Smooth muscle cell (in vitro differentiated cells): ENCODE data around the gene PHF23. TPM values are rescaled to one million over a fixed set of nuclear protein-coding genes. Genes with fewer than 3 reads are reported as not detected.

Experiments
- DNase-seq: peaks from one replicate; lab custom pipeline; 2025; ENCODE audit not compliant: unreplicated experiment; lab: John Stamatoyannopoulos, UW
- H2AFZ ChIP-seq: fragments of 200-600 bp; sonication (generic); 2 replicates; pipeline ENCODE4 v1.6.0; 2016; ENCODE audit warnings: antibody characterized with exemption, low read depth, mild to moderate bottlenecking
- H3F3A ChIP-seq: fragments of 200-600 bp; sonication (generic); 2 replicates; pipeline ENCODE4 v1.6.0; 2017; ENCODE audit warnings: antibody characterized with exemption, low read depth
- H3K27ac ChIP-seq: fragments of 200-600 bp; sonication (generic); 2 replicates; pipeline ENCODE4 v1.5.1; 2016; ENCODE audit warnings: low read depth, mild to moderate bottlenecking
- H3K27me3 ChIP-seq: fragments of 200-600 bp; sonication (generic); 2 replicates; pipeline ENCODE4 v1.6.1; 2016; ENCODE audit warnings: low read depth, mild to moderate bottlenecking
- H3K36me3 ChIP-seq: fragments of 200-600 bp; sonication (generic); 2 replicates; pipeline ENCODE4 v1.5.1; 2016; ENCODE audit warnings: low read depth
- H3K4me1 ChIP-seq: fragments of 200-600 bp; sonication (generic); 2 replicates; pipeline ENCODE4 v1.5.1; 2016; ENCODE audit warnings: low read depth
- H3K4me2 ChIP-seq: fragments of 200-600 bp; sonication (generic); 2 replicates; pipeline ENCODE4 v1.6.0; 2016; ENCODE audit warnings: mild to moderate bottlenecking
- H3K4me3 ChIP-seq: fragments of 200-600 bp; sonication (generic); 2 replicates; pipeline ENCODE4 v1.5.1; 2016; ENCODE audit warnings: mild to moderate bottlenecking
- H3K79me2 ChIP-seq: fragments of 200-600 bp; sonication (generic); 2 replicates; pipeline ENCODE4 v1.6.0; 2016; ENCODE audit warnings: low read depth, mild to moderate bottlenecking
- H3K9ac ChIP-seq: fragments of 200-600 bp; sonication (generic); 2 replicates; pipeline ENCODE4 v1.6.0; 2016; ENCODE audit warnings: low read depth
- H3K9me3 ChIP-seq: fragments of 200-600 bp; sonication (generic); replicated peaks from 2 replicates; pipeline ENCODE4 v1.5.1; 2016; ENCODE audit warnings: low read depth
- H4K20me1 ChIP-seq: fragments of 200-600 bp; sonication (generic); 2 replicates; pipeline ENCODE4 v1.6.0; 2016; ENCODE audit warnings: low read depth
- WGBS: methylation state at CpG from one replicate; pipeline ENCODE4 v1.1.7; 2016; ENCODE audit warnings: low lambda C conversion rate; 5-methylcytosine and 5-hydroxymethylcytosine counted together
- polyA plus RNA-seq: library from polyadenylated mRNA; unstranded; fragments of >200 nt; fragmentation: Nextera tagmentation; extraction: Ambion mirVana; gene quantifications from 2 replicates; pipeline ENCODE4 v1.2.1, GENCODE V29; 2016
- total RNA-seq: library from RNA; depleted of rRNA; stranded (reverse); fragments of >200 nt; gene quantifications from 2 replicates; pipeline ENCODE4 v1.2.3, GENCODE V29; 2014
- TF ChIP-seq, protein P1 (sequence below): fragments of 200-600 bp; sonication (generic); IDR thresholded peaks from 2 replicates; pipeline ENCODE4 v1.5.1; 2017; ENCODE audit warnings: borderline replicate concordance, mild to moderate bottlenecking, antibody characterized with exemption; ENCODE audit not compliant: insufficient read depth, poor library complexity, severe bottlenecking

Gene PHF23
- total and polyA plus RNA-seq, 2 experiments from 2014 or later: 33.8 to 48.5 TPM

DNA sequence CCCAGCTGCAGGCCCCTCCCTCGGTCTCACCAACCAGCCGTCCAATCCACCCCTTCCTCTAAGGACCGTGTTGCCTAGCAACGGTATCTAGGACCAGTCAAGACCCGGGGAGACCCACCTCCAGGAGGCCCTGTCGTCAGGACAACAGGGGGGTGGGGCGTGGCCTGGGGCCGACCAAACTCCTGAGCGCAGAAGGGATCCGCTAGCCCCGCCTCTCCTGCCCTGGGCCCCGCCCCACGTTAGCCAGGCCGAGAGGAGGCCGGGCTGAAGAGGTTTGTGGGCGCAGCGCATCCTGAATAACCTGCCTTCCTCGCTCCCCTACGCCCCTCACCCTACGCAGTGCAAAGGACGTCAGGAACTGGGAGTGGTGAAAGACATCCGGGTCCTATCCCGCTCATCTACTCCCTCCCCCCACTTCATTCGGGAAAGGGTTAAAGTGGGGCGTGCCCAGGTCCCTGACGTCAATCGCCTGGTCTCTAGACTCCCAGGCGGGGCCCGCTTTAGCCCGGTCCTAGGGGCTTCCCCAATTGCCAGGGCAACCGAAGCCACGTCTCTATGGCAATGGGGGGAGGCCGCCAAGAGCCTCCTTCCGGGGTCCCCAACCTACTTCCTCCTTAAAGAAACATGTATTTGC lies 34.3 kb downstream of the PHF23 start:
- H3K9me3 ChIP-seq: no peaks in the 10 kb centered on the region
- 4% methylated on average over 34 of the region's 34 CpGs for WGBS
- peak overlapping the region; percentile 58 for H3K9ac ChIP-seq
- H4K20me1 ChIP-seq: peaks cover 48% of the 10 kb centered on the region
- no peaks in the 10 kb centered on the region for H3K36me3 ChIP-seq
- TF ChIP-seq, protein P1, sequence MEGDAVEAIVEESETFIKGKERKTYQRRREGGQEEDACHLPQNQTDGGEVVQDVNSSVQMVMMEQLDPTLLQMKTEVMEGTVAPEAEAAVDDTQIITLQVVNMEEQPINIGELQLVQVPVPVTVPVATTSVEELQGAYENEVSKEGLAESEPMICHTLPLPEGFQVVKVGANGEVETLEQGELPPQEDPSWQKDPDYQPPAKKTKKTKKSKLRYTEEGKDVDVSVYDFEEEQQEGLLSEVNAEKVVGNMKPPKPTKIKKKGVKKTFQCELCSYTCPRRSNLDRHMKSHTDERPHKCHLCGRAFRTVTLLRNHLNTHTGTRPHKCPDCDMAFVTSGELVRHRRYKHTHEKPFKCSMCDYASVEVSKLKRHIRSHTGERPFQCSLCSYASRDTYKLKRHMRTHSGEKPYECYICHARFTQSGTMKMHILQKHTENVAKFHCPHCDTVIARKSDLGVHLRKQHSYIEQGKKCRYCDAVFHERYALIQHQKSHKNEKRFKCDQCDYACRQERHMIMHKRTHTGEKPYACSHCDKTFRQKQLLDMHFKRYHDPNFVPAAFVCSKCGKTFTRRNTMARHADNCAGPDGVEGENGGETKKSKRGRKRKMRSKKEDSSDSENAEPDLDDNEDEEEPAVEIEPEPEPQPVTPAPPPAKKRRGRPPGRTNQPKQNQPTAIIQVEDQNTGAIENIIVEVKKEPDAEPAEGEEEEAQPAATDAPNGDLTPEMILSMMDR: no peak
- H3F3A ChIP-seq: no peaks in the 10 kb centered on the region
- peak overlapping the region; percentile 80 for H3K4me2 ChIP-seq
- peaks cover 23% of the 10 kb centered on the region for H3K79me2 ChIP-seq
- H2AFZ ChIP-seq: no peak overlapping the region
- no peaks in the 10 kb centered on the region for H3K27me3 ChIP-seq
- peak overlapping the region; percentile 55 for H3K4me3 ChIP-seq
- H3K27ac ChIP-seq: peak overlapping the region; percentile 14
- peak; percentile 73 for DNase-seq
- peaks cover 28% of the 10 kb centered on the region for H3K4me1 ChIP-seq

DNA sequence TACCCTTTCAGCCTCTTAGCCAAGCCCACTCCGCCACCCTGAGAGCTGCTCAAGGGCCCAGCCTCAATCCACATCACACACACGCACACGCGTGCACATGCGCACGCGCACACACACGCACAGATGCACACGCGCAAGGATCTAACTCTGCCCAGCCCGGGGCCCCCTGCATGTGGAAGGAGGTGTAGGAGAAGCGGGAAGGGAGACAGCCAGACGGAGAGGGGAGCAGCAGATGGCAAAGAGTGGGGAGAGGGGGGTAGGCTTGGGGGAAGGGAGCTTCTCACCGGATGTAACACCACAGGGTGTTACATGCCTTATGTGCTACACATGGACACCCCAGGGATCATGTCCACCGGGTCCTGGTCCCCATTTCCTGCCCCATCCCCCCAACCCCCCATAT lies 34.9 kb downstream of the PHF23 start:
- 95% methylated on average over 14 of the region's 15 CpGs for WGBS
- H3K27ac ChIP-seq: peak overlapping the region; percentile 11
- H3K9me3 ChIP-seq: no peaks in the 10 kb centered on the region

DNA sequence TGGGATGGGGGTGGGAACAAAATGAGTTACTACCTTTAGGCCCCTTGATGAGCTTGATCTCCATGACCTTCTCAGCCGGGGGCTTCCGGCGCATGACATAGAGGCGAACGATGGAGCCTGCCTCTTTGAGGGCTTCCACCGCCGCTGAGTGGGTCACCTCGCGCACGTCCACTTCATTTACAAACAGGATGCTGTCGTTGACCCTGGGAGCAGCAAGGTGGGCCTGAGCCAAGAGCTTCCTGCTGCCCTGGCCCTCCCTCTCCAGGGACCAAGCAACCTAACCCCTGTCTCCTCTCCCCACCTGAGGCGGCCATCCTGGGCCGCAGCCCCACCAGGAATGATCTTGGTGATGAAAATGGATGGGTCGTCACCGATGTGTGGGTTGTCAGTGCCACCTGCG lies 35.9 kb downstream of the PHF23 start:
- Histone ChIP-seq H3K27ac (no peak overlapping the region), H3F3A (no peaks in the 10 kb centered on the region), H3K9ac (no peak overlapping the region), H2AFZ (no peak overlapping the region), H3K36me3 (no peaks in the 10 kb centered on the region), H3K79me2 (peaks cover 7% of the 10 kb centered on the region), H3K27me3 (no peaks in the 10 kb centered on the region), H3K4me2 (no peak overlapping the region), H4K20me1 (peaks cover 32% of the 10 kb centered on the region), H3K4me1 (peaks cover 19% of the 10 kb centered on the region), H3K4me3 (no peak overlapping the region), H3K9me3 (no peaks in the 10 kb centered on the region)
- DNase-seq: no peak
- WGBS: 95% methylated on average over 16 of the region's 16 CpGs
- TF ChIP-seq, protein P1: no peak

More for the DNA sequence above, 34.9 kb downstream of the PHF23 start:
- peak overlapping the region; percentile 55 for H3K4me3 ChIP-seq
- H3K4me1 ChIP-seq: peaks cover 28% of the 10 kb centered on the region
- no peaks in the 10 kb centered on the region for H3K36me3 ChIP-seq
- H3K27me3 ChIP-seq: no peaks in the 10 kb centered on the region
- H2AFZ ChIP-seq: no peak overlapping the region
- peak overlapping the region; percentile 80 for H3K4me2 ChIP-seq
- TF ChIP-seq, protein P1: no peak
- peaks cover 42% of the 10 kb centered on the region for H4K20me1 ChIP-seq
- peak overlapping the region; percentile 47 for H3K9ac ChIP-seq
- no peaks in the 10 kb centered on the region for H3F3A ChIP-seq
- H3K79me2 ChIP-seq: peaks cover 17% of the 10 kb centered on the region
- DNase-seq: no peak

DNA sequence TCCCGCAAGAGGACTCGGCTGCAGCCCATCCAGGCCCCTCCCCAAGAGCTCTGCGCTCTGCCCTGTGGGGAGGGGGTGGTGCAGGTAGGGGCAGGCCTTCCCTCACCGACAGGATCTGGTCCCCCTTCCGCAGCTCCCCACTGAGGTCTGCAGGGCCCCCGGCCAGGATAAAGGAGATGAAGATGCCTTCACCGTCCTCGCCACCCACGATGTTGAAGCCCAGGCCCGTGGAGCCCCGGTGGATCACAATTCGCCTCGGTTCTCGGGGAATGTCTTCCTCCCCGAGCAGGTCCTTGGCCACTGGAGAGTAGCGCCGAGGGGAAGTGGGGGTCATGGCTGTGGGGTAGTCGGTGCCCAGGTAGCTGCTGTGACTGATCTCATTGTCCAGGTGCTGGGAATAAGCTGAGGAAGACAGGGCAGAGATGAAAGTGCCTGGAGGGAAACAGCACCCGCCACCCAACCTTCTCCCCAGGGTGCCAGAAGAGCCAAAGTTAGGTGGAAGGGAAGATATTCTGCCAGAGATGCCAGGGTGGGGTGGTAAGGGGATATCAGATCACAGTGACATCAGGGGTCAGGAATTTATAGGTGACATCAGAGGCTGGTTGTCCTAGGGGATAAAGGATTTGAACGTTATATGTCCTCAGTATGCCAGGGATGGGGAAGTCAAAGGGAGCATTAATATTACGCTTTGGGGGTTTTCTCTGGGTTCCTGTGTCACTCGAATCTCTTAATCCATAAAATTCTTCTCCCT lies 42.4 kb downstream of the PHF23 start:
- no peak overlapping the region for H3K4me3 ChIP-seq
- H4K20me1 ChIP-seq: no peaks in the 10 kb centered on the region
- H3K27me3 ChIP-seq: no peaks in the 10 kb centered on the region
- no peak overlapping the region for H3K27ac ChIP-seq
- H3K9me3 ChIP-seq: no peaks in the 10 kb centered on the region
- no peak overlapping the region for H3K9ac ChIP-seq
- 96% methylated on average over 22 of the region's 22 CpGs for whole genome bisulfite sequencing
- H3F3A ChIP-seq: no peaks in the 10 kb centered on the region
- TF ChIP-seq, protein P1: no peak
- H3K36me3 ChIP-seq: no peaks in the 10 kb centered on the region
- H3K79me2 ChIP-seq: no peaks in the 10 kb centered on the region
- DNase-seq: no peak
- H2AFZ ChIP-seq: no peak overlapping the region
- no peaks in the 10 kb centered on the region for H3K4me1 ChIP-seq
- no peak overlapping the region for H3K4me2 ChIP-seq
